GM18507 (cell line): ENCODE results near the gene GNG14.
"Not testable (repeated sequence)": the region's sequence is repeated elsewhere in the genome, so short reads cannot be mapped to it uniquely, and the experiment has no call there.

Experiments used
- DNase-seq: peaks from one replicate; pipeline ENCODE4 v3.0.0; 2011; ENCODE audit warnings: low read depth; ENCODE audit not compliant: insufficient read length; ENCODE audit errors: extremely low spot score
- FAIRE-seq: peaks from 2 replicates; lab custom pipeline; 2011; peaks lifted over from hg19 to GRCh38; lab: Jason Lieb, UNC

Gene GNG14

GRCh38 chr19:12720851-12721655 is 33.3 kb downstream of the GNG14 start:
- FAIRE-seq (no peak), DNase-seq (no peak)

- DNase-seq (peak; percentile 63), FAIRE-seq (no peak)
These were observed 34.1 kb downstream of the GNG14 start for GRCh38 chr19:12721656-12722565.

GRCh38 chr19:12722566-12723380 is 35.0 kb downstream of the GNG14 start:
- DNase-seq = peak; percentile 96
- peak; percentile 97 for FAIRE-seq

- FAIRE-seq (no peak), DNase-seq (no peak)
These were observed 35.5 kb downstream of the GNG14 start for GRCh38 chr19:12723381-12723640.

GRCh38 chr19:12723641-12724426 is 36.0 kb downstream of the GNG14 start, which contains the start of gene TNPO2:
TNPO2 (minus strand) TSS chr19:12723932; CDS start chr19:12720977, 2,955 bp downstream.
- FAIRE-seq (peak; percentile 90), DNase-seq (no peak)

- DNase-seq, FAIRE-seq: not testable (repeated sequence)
These were observed 37.8 kb downstream of the GNG14 start for GRCh38 chr19:12725612-12726011.

- DNase-seq = no peak
- no peak for FAIRE-seq
These were observed 39.2 kb downstream of the GNG14 start for GRCh38 chr19:12726988-12727316.

- FAIRE-seq (no peak), DNase-seq (no peak)
These were observed 40.1 kb downstream of the GNG14 start for GRCh38 chr19:12727745-12728433.

- DNase-seq (no peak), FAIRE-seq (no peak)
These were observed 42.3 kb downstream of the GNG14 start for GRCh38 chr19:12730064-12730463.

GRCh38 chr19:12731337-12731736 is 43.5 kb downstream of the GNG14 start:
- no peak for FAIRE-seq
- DNase-seq = no peak

- FAIRE-seq = peak; percentile 81
- DNase-seq = no peak
These were observed 45.8 kb downstream of the GNG14 start for GRCh38 chr19:12733369-12734214.

- DNase-seq (peak; percentile 82), FAIRE-seq (peak; percentile 99)
These were observed 49.4 kb downstream of the GNG14 start, which contains the start of gene GET3 for GRCh38 chr19:12736995-12737834. GET3 (plus strand) TSS chr19:12737497; CDS start chr19:12737506, 9 bp downstream.

- DNase-seq = no peak
- no peak for FAIRE-seq
These were observed 50.1 kb downstream of the GNG14 start for GRCh38 chr19:12737835-12738351.
